HFF-Myc (cell line): ENCODE results near the gene CHST11.
A peak's percentile ranks its signal among the peaks of the same experiment; 100 is the strongest.

Experiments used
- DNase-seq: peaks from one replicate; pipeline ENCODE4 v3.0.0-alpha.2; 2011; ENCODE audit warnings: low read depth; ENCODE audit errors: extremely low read depth
- H3K4me3 ChIP-seq: replicated peaks from 2 replicates; pipeline ENCODE4 v1.5.1; 2011; ENCODE audit warnings: low read depth, mild to moderate bottlenecking, control low read depth, low read length
- TF ChIP-seq, protein P1 (sequence below): IDR thresholded peaks from 2 replicates; pipeline ENCODE4 v1.5.1; 2012; ENCODE audit warnings: mild to moderate bottlenecking, low read depth, low read length, control low read depth; ENCODE audit errors: missing control alignments

Gene CHST11

DNA sequence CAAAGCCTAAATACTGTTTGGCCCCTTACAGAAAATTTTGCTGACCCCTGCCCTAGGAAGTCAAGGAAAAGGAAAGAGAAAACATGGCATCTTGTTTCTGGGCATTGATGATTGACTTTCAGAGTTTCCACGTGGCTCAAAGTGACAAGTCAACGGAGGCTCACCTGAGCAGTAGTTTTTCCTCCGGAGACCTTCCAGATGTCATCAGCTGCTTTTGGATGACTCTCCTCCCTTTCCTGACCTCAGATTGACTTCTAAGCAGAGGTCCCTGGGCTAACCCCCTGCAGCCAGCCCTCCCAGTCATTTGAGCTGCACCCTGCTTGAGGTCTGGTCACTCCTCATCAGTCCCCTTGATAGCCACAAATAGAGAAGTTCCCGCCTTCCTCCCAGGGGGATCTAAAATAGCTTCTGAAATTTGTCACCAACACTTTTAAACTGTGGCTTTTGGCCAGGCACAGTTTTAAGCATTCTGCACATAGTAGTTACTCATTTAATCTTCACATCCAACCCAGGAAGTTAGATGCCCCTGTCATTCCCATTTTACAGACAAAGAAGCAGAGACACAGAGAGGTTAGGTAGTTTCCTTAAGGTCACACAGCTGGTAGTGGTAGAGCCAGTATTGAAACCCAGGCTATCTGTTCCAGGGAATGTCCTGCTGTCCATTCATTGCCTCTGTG lies 143.4 kb downstream of the CHST11 start:
- TF ChIP-seq, protein P1, sequence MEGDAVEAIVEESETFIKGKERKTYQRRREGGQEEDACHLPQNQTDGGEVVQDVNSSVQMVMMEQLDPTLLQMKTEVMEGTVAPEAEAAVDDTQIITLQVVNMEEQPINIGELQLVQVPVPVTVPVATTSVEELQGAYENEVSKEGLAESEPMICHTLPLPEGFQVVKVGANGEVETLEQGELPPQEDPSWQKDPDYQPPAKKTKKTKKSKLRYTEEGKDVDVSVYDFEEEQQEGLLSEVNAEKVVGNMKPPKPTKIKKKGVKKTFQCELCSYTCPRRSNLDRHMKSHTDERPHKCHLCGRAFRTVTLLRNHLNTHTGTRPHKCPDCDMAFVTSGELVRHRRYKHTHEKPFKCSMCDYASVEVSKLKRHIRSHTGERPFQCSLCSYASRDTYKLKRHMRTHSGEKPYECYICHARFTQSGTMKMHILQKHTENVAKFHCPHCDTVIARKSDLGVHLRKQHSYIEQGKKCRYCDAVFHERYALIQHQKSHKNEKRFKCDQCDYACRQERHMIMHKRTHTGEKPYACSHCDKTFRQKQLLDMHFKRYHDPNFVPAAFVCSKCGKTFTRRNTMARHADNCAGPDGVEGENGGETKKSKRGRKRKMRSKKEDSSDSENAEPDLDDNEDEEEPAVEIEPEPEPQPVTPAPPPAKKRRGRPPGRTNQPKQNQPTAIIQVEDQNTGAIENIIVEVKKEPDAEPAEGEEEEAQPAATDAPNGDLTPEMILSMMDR: no peak
- no peak for DNase-seq
- H3K4me3 ChIP-seq: no peak overlapping the region

DNA sequence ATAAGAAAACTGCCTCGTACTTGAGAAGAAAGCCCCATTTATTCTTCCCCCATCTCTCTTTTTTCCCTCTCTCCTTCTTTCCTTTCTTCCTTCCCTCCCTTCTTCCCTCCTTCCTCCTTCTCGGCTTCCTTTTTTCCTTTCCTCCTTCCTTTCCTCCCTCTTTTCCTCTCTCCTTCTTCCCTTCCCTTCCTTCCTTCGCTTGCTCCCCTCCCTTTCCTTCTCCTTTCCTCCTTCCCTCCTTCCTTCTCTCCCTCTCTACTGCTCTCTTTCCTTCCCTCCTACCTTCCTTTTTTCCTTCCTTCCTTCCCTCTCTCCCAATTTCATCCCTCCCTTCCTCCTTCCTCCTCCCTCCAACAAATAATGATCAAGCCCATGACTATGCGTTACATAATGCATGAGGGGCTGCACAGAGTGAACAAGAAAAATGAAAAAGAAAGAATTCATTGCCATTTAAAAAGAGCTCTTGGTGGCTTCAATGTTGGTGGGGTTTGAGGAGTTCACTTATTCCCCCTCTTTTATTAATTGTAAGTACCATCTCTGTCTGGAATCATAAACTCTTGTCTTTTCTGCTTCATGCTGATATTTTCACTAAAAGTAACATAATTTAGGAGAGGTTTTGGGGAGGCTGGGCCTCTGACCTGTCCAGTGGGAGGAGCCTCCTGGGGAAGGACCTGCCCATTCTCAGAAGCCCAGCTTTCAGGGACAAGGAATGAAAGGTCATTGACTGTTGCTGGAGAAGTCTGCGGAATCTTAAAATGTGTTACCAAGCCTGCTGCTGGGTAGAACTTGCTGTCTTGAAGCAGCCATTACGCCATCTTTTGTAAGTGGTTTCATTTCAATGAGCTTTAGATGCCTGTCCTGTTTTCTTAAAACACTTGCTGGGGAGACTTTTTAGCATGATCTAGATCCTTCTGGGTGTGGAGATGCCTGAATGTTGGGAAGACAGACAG lies 144.3 kb downstream of the CHST11 start:
- DNase-seq: no peak
- no peak overlapping the region for H3K4me3 ChIP-seq
- TF ChIP-seq, protein P1: no peak

DNA sequence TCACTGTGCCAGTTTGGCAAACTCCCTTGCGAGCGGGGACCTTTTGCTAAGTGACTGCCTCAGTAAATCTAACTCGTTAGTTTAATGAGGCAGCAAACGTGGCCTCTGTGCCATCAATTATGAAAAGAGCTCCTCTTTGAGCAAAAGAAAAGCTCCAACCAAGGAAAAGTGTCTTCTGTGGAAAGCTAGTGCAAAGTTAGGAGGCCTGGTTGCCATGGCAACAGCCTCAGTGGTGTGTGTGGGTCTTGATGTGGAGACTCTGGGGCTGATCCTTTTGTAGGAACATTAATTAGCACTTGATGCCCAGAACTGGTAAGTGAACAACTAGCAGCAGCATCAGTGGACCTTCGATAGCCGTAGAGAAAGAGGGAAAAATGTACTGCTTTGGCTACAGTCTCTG lies 145.7 kb downstream of the CHST11 start:
- no peak for DNase-seq
- no peak overlapping the region for H3K4me3 ChIP-seq
- TF ChIP-seq, protein P1: no peak

GRCh38 chr12:104602896-104603295 lies 146.1 kb downstream of the CHST11 start:
- TF ChIP-seq, protein P1: no peak
- no peak for DNase-seq
- H3K4me3 ChIP-seq: no peak overlapping the region

DNA sequence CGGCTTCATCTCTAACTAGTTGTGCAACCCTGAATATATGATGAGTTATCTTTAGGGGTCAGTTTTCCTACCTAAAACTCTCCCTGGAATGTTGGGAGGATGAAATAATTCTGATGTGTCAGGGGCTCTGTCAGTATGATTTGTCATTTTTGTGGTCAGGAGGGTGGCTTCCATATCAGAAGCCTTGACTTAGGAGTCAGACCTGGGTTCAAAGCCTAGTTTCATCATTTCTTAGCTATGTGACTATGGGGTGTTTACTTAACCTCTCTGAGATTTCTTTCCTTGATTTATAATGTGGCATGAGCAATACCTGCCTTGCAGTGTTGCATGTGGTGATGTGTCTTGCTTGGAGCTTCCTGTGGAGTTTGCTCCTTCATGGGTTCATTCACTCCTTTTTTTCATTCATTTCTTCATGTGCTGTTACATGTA lies 146.8 kb downstream of the CHST11 start:
- no peak for DNase-seq
- TF ChIP-seq, protein P1: no peak
- H3K4me3 ChIP-seq: no peak overlapping the region

DNA sequence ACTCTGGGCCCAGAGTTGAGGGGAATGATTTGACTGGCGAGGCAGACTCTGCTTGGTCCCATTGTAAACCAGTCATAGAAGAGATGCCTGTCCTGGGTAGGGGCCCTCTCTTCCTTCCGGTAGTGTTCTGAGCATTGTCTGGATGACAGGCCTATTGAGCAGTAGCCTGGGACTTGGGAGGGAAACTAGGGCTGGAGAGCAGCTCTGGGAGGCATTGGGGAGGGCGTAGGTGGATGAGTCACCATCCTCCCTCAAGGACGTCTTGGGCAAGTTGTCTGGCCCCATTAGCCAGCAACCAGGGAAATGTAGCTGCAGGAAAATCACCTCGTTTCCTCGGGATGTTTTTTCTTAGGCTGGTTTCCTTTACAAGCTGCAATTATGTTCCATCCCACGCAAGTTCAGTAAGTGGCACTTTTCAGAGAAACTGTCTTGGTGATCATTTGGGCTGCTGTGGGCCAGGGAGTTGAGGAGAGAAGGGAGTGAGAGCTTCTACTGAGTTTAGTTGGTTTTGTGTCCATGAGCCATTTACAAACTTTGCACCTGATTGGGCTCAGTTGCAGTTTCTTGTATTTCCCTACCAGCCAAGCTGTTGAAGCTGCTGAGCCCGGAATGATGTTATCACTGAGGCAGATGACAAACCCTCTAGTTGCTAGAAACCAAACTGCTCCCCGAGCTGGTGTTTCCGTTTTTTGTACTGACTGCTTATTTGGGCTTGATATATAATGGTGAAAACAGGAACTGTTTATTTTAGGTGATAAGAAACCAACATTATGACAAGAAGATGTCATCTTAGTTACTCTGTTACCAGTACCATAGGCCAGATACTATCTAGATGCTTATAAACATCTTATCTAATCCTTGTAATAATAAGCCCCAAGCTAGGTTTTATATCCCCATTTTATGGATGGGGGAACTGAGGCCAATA lies 147.6 kb downstream of the CHST11 start:
- TF ChIP-seq, protein P1: no peak
- DNase-seq: peak; percentile 88
- H3K4me3 ChIP-seq: no peak overlapping the region; the same call in 1 of the 2 replicates
